Activated CD4-positive, alpha-beta T cell treated with anti-CD3 and anti-CD28 coated beads for 24 hours (primary cell): ENCODE results near the gene SNCA.

Source experiments
- DNase-seq, 2 donors: peaks; one replicate each; pipeline ENCODE4 v3.0.0-alpha.2; 2020; ENCODE audit warnings: low read depth in 2 of 2

SNCA gene

GRCh38 chr4:89707467-89707866 lies 129.5 kb downstream of the SNCA start:
- DNase-seq, result no peak

DNA sequence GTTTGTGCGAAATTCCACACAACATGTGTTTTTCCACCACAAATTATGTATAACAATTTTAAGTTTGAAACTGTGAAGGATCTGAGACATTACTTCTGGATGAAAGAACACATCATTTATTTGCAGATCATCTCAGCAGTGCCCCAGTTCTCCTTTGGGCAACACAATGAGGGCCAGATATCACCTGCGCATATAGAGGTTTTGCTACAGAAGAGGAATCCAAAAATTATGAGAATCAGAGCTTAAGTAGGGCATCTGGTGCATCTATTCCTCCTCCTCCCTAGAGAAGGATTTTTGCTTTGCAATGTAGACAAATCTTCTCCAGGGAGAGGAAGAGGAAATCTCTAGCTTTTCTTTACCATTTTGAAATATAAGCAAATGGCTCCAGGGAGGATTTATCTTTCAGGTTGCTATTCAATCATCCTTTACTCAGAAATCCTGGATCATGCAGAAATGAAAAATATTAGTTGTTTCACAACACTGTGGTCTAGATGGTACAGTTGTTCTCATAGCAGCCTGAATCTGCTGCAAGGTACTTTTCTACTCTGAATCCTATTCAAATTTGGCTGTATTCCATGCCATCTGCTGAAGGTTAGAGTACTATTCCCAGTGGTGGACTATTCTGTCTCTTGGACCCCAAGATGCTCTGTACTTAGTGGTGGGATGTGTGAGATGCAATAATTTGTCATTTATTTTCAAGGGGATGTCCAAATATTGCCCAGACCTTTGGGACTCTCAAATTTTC lies 132.1 kb downstream of the SNCA start:
- DNase-seq, result no peak

- DNase-seq, result no peak
These were observed 133.0 kb downstream of the SNCA start for GRCh38 chr4:89703829-89704590.

- DNase-seq, result no peak
These were observed 136.1 kb downstream of the SNCA start for GRCh38 chr4:89700766-89701423.

GRCh38 chr4:89685690-89686089 lies 151.3 kb downstream of the SNCA start:
- no peak for DNase-seq

GRCh38 chr4:89685277-89685676 lies 151.7 kb downstream of the SNCA start:
- DNase-seq, result no peak

DNA sequence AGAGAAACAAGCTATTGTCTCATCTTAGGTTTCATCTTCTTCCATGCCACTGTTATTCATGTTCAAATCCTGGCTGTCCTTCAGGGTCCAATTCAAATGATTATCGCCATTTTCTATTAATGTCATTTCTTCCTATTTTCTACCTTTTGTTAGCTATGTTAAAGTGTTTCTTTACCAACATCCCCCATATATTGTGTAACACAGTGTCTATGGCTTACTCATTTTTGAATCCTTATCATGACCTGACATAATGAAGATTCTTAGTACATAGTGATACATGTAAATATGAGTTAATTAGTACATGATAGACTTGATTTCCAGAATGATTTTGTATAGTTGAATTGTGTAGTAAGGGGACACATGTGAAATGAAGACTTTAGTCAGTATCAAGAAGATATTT lies 152.4 kb downstream of the SNCA start:
- DNase-seq, result no peak

- no peak for DNase-seq
These were observed 154.2 kb downstream of the SNCA start for GRCh38 chr4:89682808-89683207.

- DNase-seq, result no peak
These were observed 155.3 kb downstream of the SNCA start for GRCh38 chr4:89681671-89682070.

- no peak for DNase-seq
These were observed 155.7 kb downstream of the SNCA start for GRCh38 chr4:89681219-89681618.

- DNase-seq, result no peak
These were observed 162.0 kb downstream of the SNCA start for GRCh38 chr4:89674876-89675459.
